HG02623 (cell line): ENCODE data around the gene TMEM52.
"Not testable (repeated sequence)": the region's sequence is repeated elsewhere in the genome, so short reads cannot be mapped to it uniquely, and the experiment has no call there.

Source experiments
- ATAC-seq: cut with Tn5 transposase; IDR thresholded peaks from one replicate; pipeline ENCODE4 v1.9.1; 2021; ENCODE audit warnings: moderate library complexity; ENCODE audit not compliant: unreplicated experiment

TMEM52 gene

DNA sequence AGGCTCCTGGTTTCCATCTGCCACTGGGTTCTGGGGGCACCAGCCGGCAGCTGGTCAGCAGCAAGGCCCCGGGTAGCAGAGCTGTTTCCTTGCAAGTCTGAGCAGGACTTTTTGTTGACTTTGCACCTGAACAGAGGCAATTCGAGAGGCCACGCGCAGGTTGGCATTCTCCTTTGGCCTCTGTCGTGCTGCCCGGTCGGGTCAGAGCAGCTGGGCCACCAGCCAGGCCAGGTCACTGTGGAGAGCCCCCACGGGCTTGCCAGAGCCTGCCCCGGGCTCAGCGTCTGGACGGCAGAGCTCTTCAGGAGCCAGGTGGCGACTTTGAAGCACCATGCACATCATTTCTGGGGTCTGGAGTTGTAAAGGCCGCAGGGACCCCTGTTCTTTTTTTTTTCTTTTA is 28.4 kb upstream of the TMEM52 start:
- no peak for ATAC-seq

DNA sequence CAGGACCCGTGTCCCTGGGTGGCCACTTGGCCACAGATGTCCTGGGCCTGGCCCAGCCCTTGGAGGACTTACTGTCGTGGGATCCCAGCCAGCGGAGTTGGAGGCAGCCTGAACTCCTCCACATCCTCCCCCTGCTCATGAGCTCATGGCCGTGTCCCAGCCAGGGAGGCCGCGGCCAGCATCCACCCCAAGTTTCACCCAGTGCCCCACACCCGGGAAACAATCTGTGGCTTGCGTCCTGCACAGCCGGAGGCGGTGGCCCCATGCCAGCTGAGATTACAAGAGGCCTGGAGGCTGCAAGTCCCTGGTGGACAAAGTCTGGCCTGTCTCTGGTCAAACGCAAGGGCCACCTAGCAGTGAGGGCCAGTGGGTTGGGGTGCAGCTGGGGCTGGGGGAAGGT is 27.5 kb upstream of the TMEM52 start:
- ATAC-seq: no peak

DNA sequence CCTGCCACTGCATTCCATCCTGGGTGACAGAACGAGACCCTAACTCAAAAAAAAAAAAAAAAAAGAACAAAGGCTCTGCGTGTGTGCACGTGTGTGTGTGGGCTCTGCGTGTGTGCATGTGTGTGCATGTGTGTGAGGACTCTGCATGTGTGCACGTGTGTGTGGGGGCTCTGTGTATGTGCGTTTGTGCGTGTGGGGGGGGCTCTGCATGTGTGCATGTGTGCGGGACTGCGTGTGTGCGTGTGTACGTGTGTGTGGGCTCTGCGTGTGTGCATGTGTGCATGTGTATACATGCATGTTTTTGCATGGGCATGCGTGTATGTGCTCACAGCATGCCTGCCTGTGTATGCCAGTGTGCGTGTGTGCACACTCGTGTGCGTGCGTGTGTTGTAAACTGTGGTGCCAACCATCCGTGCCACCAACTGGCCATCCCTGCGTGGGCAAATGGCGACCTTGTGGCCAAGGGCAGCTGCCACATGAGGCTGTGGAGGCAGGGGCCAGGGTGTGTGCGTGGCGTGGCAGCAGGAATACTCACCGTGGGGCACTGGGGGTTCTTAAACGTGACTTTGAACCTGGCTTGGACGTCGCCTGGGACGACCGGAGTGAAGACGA is 26.8 kb upstream of the TMEM52 start:
- ATAC-seq: no peak

DNA sequence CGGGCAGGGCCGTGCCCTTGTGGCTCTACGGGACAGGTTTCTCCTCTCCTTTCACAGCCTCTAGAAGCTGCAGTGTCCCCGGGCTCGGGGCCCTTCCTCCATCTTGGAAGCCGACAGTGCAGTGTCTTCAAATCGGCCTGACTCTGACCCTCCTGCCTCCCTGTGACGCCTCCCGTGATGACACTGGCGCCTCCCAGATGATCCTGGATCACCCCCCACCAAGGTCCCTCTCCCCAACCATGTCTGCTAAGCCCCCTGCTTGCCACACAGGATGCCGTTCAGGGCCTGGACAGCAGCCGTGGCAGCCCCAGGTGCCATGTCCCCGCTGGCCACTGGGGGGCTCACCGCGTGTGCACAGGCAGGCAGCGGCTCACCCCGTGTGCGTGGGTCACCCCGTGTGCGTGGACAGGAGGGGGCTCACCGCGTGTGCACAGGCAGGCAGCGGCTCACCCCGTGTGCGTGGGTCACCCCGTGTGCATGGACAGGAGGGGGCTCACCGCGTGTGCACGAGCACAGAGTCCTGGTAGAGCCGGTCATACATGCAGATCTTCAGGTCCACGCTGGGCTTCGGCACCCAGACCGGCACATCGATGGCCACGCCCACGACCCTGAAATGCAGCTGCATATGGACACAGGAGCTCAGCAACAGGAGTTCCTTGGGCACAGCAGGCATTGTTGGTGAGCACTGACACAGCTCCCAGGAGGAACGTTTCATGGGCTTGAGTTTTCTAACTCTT is 24.9 kb upstream of the TMEM52 start:
- ATAC-seq: no peak

DNA sequence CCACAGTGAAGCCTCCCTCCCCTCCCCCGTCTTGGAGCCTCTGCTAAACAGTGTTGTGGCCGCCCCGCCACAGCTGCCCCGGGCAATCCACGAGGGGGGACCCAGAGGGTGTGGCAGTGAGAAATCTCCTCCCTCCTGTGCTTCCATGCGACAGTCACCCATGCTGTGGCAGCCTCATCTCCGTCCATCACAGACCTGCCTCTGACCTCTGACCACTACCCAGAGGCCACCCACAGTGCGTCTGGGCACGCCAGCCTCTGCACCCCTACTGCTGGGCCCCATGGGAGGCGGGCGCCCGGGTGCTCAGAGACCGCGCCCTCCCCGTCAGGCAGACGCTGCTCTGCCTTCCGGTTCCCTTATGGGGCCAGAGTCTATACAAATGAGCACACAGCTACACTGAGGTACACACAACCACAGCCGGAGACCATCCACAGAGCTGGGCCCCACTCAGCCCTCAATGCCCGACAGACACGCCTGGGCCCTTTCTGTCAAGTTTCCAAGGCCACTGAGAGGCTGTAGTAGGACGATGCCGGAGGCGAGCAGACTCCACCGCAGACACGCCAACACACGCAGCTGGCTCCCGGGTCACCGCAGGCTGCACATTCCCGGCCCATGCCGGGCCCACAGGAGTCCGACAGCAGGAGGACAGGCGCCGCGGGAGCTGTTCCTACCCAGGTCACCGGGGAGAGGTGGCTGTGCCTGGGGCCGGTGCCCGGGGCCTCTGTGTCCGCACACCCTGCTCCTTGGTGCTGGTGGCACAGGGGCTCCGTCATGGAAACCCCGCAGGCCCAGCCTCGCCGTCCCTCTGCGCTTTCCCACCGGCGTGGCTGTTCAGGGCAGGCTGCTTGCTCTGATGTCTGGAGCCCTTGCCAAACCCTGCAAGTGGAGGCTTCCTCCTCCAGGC is 23.9 kb upstream of the TMEM52 start:
- ATAC-seq: no peak

DNA sequence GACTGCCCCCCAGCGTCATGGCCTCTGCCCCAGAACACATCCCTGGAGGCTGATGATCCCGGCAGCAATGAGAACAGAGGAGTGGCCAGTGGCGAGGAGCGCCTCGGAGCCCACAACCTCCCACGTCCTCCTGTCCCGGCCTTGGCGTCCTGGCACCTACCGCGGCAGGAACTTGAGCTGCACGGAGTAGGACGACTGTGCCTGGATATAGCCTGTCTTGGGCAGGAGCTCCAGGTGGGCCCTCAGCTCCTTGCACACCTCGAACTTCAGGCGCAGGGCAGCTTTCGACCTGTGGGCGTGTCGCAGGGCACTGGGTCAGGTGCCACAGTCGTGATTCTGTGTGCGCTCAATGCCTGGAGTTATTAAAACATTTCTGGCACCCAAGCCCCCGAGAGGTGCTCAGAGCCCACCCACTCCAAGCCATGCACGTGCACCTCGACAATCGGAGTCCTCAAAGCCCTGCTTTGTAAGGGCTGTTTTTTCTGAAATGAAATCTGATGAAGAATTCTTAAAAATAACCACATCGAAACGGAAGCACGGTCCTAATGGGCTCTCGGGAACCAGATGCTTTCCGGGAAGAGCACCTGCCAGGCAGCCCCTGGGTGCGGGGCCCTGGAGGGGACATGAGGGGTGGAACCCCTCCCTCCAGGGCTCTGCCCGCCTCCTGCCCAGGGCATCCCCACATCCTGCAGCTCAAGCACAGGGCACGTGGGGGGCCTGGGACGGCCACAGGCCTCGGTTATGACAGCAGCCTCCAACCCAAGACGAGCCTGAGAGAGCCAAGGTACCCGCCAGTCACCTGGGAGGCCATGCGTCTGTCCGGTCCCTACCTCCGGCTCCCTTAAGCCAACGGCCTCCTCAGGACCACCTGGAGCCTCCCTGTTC is 23.0 kb upstream of the TMEM52 start:
- no peak for ATAC-seq

DNA sequence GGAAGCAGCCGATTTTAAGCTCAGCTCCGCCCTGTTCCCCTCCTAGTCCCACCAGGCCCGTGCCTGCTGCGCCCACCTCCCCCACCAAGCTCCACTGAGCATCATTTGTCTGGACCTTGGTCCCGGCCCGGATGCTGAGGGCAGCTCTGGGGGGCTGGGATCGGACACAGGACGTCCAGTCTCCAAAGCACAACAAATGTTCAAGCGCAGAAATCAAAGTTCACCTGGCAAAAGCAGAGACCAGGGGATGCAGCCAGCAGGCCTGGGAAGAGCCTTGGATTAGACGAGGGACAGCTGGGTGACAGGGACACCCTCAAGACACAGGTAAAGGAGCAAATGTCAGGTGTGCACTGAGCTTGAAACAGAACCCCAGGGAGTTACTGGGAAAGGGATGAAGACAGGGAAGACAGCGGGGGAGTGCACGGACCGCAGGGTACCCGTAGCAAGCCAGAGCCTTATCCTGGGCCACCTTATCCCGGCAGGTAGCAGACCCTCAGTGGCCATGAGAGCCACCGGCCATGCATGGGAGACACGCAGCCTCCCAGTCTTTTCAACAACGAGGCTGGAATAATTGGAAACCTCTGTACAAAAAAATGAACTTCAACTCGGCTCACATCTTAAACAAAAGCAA is 22.2 kb upstream of the TMEM52 start:
- no peak for ATAC-seq

DNA sequence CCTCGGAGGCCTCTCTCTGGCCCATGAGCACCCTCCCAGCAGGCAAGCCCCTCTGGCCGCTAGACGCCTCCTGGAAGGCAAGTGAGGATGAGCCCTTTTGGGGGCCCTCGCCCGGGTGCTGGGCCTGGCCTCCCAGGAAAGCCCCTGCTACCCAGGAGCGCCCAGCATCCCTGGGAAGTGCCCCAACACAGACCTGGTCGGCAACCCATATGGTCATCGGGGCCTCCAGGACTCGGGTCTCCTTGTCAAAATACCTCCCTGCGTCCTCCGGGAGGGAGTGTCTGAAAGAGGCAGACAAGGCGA is 21.0 kb upstream of the TMEM52 start:
- ATAC-seq: no peak

DNA sequence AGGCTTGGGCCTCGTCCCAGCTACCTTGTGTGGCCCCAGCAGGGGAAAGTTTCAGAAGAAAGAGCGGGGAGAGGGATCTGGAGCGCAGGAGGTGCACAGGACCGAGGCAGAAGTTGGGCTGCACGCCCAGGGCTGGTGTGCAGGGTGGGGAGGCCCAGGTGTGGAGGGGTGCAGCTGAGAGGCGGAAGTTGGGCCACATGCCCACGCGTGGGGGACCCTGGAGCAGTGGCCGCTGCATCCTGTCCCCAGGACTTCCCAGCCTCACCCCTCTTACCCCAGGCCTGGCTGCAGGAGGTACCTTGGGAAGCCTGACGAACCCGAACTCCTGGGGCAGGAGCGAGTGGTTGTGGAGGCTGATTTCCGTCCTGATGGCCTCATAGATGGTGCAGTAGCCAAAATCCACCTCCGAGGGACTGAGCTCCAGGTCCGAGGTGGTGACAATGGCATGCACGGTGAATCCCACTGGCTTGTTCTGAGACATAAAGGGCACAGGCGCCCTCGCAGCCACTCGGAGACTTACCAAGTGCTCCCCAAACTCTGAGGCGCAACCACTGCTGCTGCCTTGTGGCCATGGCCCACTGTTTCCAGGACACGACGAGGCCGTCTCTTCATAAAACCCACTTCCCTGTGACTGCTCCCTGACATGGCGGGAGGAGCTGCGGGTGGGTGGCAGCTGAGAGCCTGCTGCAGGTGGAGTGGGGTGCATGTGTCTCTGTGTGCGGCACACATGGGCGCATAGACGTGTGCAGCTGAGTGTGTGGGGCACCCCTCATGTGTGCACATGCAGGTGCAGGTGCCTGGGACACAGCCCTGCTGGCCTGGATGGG is 20.4 kb upstream of the TMEM52 start:
- ATAC-seq: no peak

DNA sequence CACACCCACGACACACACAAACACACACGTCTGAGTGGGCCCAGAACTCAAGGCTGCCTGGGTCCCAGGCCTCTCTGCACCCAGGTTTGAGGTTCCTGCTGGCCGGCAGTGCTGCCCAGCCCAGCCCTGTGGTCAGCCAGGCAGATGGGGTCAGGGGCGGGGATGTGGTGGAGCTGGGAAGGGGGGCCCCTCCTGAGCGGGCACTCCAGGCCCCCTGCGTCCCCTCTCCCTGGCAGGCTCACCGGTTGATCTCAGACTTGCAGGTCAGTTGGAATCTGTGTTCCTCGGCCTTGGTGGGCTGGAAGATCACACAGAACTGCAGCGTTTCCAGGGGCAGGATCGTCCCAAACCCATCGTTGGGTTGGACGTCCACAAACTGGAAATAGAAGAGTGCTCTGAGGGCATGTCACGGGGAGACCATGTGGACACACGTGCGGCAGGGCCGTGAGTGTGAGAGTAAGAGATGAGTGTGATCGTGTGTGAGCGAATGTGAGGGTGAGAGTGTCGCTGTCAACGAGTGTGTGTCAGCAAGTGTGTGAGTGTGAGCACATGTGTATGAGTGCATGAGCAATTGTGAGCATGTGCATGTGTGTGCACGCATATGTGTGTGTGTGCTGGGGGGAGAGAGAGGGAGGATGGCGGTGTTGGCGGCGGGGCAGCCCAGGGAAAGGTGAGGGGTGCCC is 19.7 kb upstream of the TMEM52 start:
- no peak for ATAC-seq

DNA sequence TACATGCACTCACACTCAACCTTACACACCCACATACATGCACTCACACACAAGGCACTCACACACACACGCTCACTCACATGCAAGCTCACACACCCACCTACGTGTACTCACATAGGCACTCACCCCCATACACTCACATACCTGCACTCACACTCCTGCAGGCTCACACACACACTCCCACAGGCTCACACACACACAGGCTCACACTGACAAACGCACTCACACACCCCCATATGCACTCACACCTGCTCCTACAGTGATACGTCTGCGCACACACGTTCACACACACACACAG is 19.1 kb upstream of the TMEM52 start:
- no peak for ATAC-seq

DNA sequence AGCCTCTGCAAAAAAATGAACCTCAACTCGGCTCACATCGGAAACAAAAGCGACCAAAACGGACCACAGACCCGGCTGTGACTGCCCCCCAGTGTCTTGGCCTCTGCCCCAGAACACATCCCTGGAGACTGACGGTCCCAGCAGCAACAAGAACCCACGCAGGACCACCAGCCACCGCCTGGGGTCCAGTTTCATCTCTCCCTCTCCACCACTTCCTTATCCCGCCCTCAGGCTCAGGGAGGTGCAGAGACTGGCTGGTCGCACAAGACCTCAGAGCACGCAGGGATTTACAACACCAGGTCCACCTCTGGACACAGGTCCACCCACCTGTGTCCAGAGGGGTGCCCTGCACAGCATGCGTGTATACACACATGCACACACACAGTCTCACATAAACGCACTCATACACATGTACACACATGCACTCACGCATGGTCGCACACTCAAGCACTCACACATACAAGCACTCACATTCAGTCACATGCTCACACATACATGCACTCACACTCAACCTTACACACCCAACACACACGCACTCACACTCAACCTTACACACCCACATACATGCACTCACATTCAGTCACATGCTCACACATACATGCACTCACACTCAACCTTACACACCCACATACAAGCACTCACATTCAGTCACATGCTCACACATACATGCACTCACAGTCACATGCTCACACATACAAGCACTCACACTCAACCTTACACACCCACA is 18.6 kb upstream of the TMEM52 start:
- ATAC-seq: no peak

DNA sequence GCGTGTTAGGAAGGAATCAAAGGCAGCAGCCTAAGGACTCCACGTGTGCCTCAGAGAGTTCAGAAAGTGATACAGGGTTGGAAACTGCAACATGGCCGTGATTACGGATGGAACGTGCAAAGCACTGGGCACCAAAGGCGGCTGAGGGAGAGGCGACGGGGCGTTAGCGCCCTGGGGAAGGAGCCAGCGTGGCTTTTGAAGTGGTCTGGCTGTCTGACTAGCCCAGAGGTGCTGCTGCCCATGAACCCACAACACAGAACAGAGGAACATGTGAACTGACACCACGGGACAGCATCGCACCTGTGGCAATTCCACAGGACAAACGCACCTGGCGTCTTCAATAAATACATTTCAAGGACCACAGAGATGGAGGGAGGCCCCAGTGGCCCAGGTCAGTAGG is 18.0 kb upstream of the TMEM52 start:
- ATAC-seq: no peak

DNA sequence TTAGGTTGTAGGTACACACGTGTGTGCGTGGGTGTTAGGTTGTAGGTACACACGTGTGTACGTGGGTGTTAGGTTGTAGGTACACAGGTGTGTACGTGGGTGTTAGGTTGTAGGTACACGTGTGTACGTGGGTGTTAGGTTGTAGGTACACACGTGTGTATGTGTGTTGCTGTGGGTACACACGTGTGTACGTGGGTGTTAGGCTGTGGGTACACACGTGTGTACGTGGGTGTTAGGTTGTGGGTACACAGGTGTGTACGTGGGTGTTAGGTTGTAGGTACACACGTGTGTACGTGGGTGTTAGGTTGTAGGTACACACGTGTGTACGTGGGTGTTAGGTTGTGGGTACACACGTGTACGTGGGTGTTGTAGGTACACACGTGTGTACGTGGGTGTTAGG is 15.8 kb upstream of the TMEM52 start:
- not testable (repeated sequence) for ATAC-seq

DNA sequence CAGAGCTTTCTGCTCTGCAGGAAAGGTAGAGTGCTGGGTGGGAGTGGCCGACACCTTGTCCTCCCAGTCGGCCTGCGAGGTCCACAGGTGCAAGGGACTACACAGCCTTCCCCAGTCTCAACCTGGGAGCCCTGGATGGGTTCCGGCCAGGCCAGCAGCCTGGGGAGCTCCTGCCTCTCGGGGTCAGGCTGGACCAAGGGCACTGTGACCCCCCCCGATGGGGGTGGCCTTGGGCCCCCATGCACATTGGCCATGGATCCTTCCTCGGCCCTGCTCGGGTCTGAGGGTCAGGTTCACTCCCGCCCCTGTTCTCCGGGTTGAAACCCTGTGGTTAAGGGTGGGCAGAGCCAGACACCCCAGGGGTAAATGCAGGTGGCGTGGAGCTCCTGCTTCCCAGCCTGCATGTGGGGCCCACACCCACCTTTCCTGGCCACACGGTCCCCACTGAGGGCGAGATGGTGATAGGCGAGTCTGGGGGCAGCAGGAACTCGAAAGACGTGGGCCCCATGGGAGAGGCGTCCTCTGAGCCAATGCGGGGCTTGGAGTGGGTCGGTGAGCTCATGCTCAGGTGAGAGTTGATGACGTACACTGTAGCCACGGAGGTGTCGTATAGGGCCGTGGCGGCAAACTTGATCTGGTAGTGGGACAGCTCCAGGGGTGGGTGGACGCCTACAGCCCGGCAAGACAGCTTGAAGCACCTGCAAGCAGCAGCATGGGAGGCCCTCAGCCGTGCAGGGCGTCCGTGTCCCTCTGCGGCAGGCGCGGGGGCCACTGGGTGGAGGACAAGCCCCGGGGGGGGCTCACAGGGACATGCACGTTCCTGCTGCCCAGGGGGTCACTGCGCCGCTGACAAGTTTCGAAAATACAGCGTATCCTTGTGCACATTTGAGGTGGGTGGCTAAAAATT is 10.8 kb upstream of the TMEM52 start:
- no peak for ATAC-seq

DNA sequence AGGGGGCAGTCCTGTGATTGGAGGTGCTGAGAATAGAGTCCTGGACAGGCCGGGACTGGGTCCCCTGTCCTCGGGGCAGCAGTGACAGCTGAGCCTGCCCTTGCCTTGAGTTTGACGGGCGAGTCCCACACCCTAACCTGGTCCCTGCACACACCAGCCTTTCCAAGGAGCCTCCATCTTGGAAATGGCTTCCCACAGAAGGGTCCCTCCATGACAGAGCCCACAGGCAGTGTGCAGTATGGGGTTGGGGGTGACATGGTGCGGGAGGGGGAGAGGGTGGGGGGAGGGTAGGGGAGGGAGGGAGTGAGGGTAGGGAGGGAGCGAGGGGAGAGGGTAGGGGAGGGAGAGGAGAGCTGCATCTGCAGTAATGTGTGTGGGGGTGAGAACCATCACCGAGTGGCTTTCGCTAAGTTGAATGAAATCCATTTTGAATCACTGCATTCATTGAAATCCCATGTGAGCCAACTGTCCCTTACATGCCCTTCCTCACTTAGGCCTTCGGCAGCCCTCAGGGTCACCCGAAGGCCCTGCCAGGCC is 10.1 kb upstream of the TMEM52 start:
- no peak for ATAC-seq
